Keratinocyte (primary cell): ENCODE measurements around the gene GNA15. TPM values are rescaled to one million over a fixed set of nuclear protein-coding genes. Genes with fewer than 3 reads are reported as not detected.

Experiments used
- DNase-seq: peaks from one replicate; pipeline ENCODE4 v3.0.0-alpha.2; 2011; ENCODE audit warnings: low read depth, missing footprints, low spot score
- FAIRE-seq: peaks from 2 replicates; lab custom pipeline; 2011; peaks lifted over from hg19 to GRCh38; lab: Jason Lieb, UNC
- H2AFZ ChIP-seq: 2 replicates; pipeline ENCODE4 v1.6.0; 2012; ENCODE audit warnings: low read length, control low read depth, inconsistent platforms; ENCODE audit not compliant: control insufficient read depth
- H3K27ac ChIP-seq: 2 replicates; pipeline ENCODE4 v1.5.1; 2011; ENCODE audit warnings: low read length; ENCODE audit not compliant: control insufficient read depth, insufficient read depth
- H3K27me3 ChIP-seq: 3 replicates; pipeline ENCODE4 v1.6.0; 2011; ENCODE audit warnings: low read length; ENCODE audit not compliant: control insufficient read depth, insufficient read depth; ENCODE audit errors: extremely low read depth
- H3K36me3 ChIP-seq, 2 experiments: 2 replicates in 1 of 2; 3 replicates in 1 of 2; pipeline ENCODE4 v1.5.1; 2011; ENCODE audit warnings: low read length in 2 of 2, mild to moderate bottlenecking in 1 of 2; ENCODE audit not compliant: control insufficient read depth in 2 of 2, insufficient read depth in 2 of 2; ENCODE audit errors: extremely low read depth in 1 of 2
- H3K4me1 ChIP-seq: 3 replicates; pipeline ENCODE4 v1.5.1; 2011; ENCODE audit warnings: low read length; ENCODE audit not compliant: control insufficient read depth, insufficient read depth; ENCODE audit errors: extremely low read depth
- H3K4me2 ChIP-seq: 3 replicates; pipeline ENCODE4 v1.6.0; 2011; ENCODE audit warnings: low read depth, low read length; ENCODE audit not compliant: control insufficient read depth, insufficient read depth; ENCODE audit errors: extremely low read depth
- H3K4me3 ChIP-seq, 3 experiments: fragments of 200-600 bp in 1 of 3; sonication (generic) in 1 of 3; 2 replicates in 2 of 3; 3 replicates in 1 of 3; pipeline ENCODE4 v1.5.1; 2011 to 2016; ENCODE audit warnings: low read length in 3 of 3, mild to moderate bottlenecking in 3 of 3, control low read depth in 2 of 3, inconsistent platforms in 1 of 3, low read depth in 1 of 3, mixed read lengths in 1 of 3, mixed run types in 1 of 3, moderate library complexity in 1 of 3; ENCODE audit not compliant: control insufficient read depth in 2 of 3, insufficient read depth in 2 of 3; ENCODE audit errors: extremely low read depth in 1 of 3
- H3K79me2 ChIP-seq: 2 replicates; pipeline ENCODE4 v1.6.0; 2012; ENCODE audit warnings: low read length; ENCODE audit not compliant: control insufficient read depth, insufficient read depth
- H3K9ac ChIP-seq: 3 replicates; pipeline ENCODE4 v1.6.0; 2011; ENCODE audit warnings: low read length; ENCODE audit not compliant: control insufficient read depth, insufficient read depth; ENCODE audit errors: extremely low read depth
- H3K9me1 ChIP-seq: 3 replicates; pipeline ENCODE4 v1.6.0; 2011; ENCODE audit warnings: low read length; ENCODE audit not compliant: control insufficient read depth, insufficient read depth; ENCODE audit errors: extremely low read depth
- H3K9me3 ChIP-seq: 2 replicates; pipeline ENCODE4 v1.5.1; 2012; ENCODE audit warnings: low read depth, low read length; ENCODE audit not compliant: control insufficient read depth
- H4K20me1 ChIP-seq: 3 replicates; pipeline ENCODE4 v1.6.0; 2011; ENCODE audit warnings: low read length; ENCODE audit not compliant: control insufficient read depth, insufficient read depth; ENCODE audit errors: extremely low read depth
- CTCF ChIP-seq, 3 experiments: IDR thresholded peaks in 1 of 3; conservative IDR thresholded peaks in 1 of 3; optimal IDR thresholded peaks in 1 of 3; 2 replicates in 2 of 3; 3 replicates in 1 of 3; pipeline versions ENCODE3 to v1.5.1; 2011; ENCODE audit warnings: low read length in 3 of 3, mild to moderate bottlenecking in 3 of 3, moderate library complexity in 2 of 3, control low read depth in 1 of 3, inconsistent platforms in 1 of 3; ENCODE audit not compliant: insufficient read depth in 2 of 3; ENCODE audit errors: extremely low read depth in 1 of 3
- EZH2 ChIP-seq: IDR thresholded peaks from one replicate; pipeline ENCODE4 v1.6.1; 2012; ENCODE audit warnings: inconsistent platforms, mild to moderate bottlenecking, low read length, moderate library complexity
- dilution Hi-C: fragments of 300-500 bp; cut with MboI; formaldehyde crosslinking; loops from one replicate; pipeline ENCODE4 v1.7.0; 2020; ENCODE audit warnings: low sequenced_read_pairs; ENCODE audit not compliant: extremely low pct_ligation_motif_present
- polyA plus RNA-seq, 5 experiments: library from polyadenylated mRNA; depleted of rRNA in 3 of 5; stranded (reverse) in 3 of 5; stranded (forward) in 1 of 5; unstranded in 1 of 5; fragments of >200 nt; gene quantifications; 1 replicate in 1 of 5; 2 replicates in 3 of 5; 3 replicates in 1 of 5; pipeline versions ENCODE4 v1.2.1 to v1.2.3, GENCODE V29; 2011 to 2012; ENCODE audit warnings: missing spikeins in 2 of 5, low read depth in 1 of 5, low replicate concordance in 1 of 5

Gene GNA15
- polyA plus RNA-seq, 1 donor (not counting 4 experiments of a cell fraction or from before 2014, with no cell fraction given) = 60.0 TPM

GRCh38 chr19:3136684-3137055 is 837 bp downstream of the GNA15 start:
- H3K27me3 ChIP-seq = no peaks in the 10 kb centered on the region
- H4K20me1 ChIP-seq = no peaks in the 10 kb centered on the region
- H3K4me1 ChIP-seq = peaks cover 13% of the 10 kb centered on the region
- DNase-seq = peak; percentile 83
- peak overlapping the region; percentile 84 to 92 (median 88) for H3K4me3 ChIP-seq
- H3K4me2 ChIP-seq = peak overlapping the region; percentile 79
- H2AFZ ChIP-seq = peak overlapping the region; percentile 4
- TF ChIP-seq CTCF (optimal IDR thresholded peaks at IDR 0.05 in 1 of 3, IDR thresholded peaks at IDR 0.05 in 1 of 3, conservative IDR thresholded peaks at IDR 0.05 in 1 of 3; ENCODE audit: extremely low read depth in 1 of 3, insufficient read depth in 2 of 3, low read length in 3 of 3) (no peak), EZH2 (no peak)
- peaks cover 57% of the 10 kb centered on the region for H3K79me2 ChIP-seq
- H3K27ac ChIP-seq = peak overlapping the region; percentile 92
- FAIRE-seq = peak; percentile 89
- no peaks in the 10 kb centered on the region for H3K9me1 ChIP-seq
- peaks cover 4% of the 10 kb centered on the region in 2 experiments for H3K36me3 ChIP-seq
- no peaks in the 10 kb centered on the region for H3K9me3 ChIP-seq
- H3K9ac ChIP-seq = peak overlapping the region; percentile 94
- dilution Hi-C loops = no loop called here

GRCh38 chr19:3137119-3137518 is 1.3 kb downstream of the GNA15 start:
- H3K4me2 ChIP-seq = peak overlapping the region; percentile 79
- peak overlapping the region; percentile 94 for H3K9ac ChIP-seq
- TF ChIP-seq EZH2 = no peak
- TF ChIP-seq CTCF (optimal IDR thresholded peaks at IDR 0.05 in 1 of 3, IDR thresholded peaks at IDR 0.05 in 1 of 3, conservative IDR thresholded peaks at IDR 0.05 in 1 of 3; ENCODE audit: extremely low read depth in 1 of 3, insufficient read depth in 2 of 3, low read length in 3 of 3) = no peak
- H2AFZ ChIP-seq = peak overlapping the region; percentile 4
- no peaks in the 10 kb centered on the region for H4K20me1 ChIP-seq
- no peaks in the 10 kb centered on the region for H3K9me3 ChIP-seq
- no peaks in the 10 kb centered on the region for H3K27me3 ChIP-seq
- no peaks in the 10 kb centered on the region for H3K9me1 ChIP-seq
- peak overlapping the region; percentile 84 to 92 (median 88) for H3K4me3 ChIP-seq
- peaks cover 56% of the 10 kb centered on the region for H3K79me2 ChIP-seq
- peaks cover 4% of the 10 kb centered on the region in 2 experiments for H3K36me3 ChIP-seq
- peak; percentile 39 for FAIRE-seq
- dilution Hi-C loops = no loop called here
- no peak for DNase-seq
- peak overlapping the region; percentile 92 for H3K27ac ChIP-seq
- H3K4me1 ChIP-seq = peaks cover 18% of the 10 kb centered on the region
